ENCODE results near the gene BUB1B.

The BUB1B gene

GRCh38 chr15:40245666-40246450 lies 85.0 kb downstream of the BUB1B start:
- Histone ChIP-seq H3K9ac (ENCODE audit: low read length) (no peak overlapping the region), H4K20me1 (ENCODE audit: insufficient read depth, low read length) (no peaks in the 10 kb centered on the region), H3K27ac (ENCODE audit: low read length) (no peak overlapping the region), H3K9me3 (ENCODE audit: insufficient read depth, low read length) (no peaks in the 10 kb centered on the region), H3K36me3 (replicated peaks; ENCODE audit: low read depth, low read length) (no peaks in the 10 kb centered on the region), H3K4me2 (ENCODE audit: low read length) (no peak overlapping the region), H3K4me3 (ENCODE audit: low read length) (no peak overlapping the region), H3K4me1 (ENCODE audit: low read length) (no peaks in the 10 kb centered on the region), H2AFZ (ENCODE audit: low read depth, low read length) (no peak overlapping the region), H3K27me3 (ENCODE audit: low read depth, low read length) (no peaks in the 10 kb centered on the region), H3K79me2 (ENCODE audit: low read length) (no peaks in the 10 kb centered on the region)
- no peak for TF ChIP-seq EZH2phosphoT487 (IDR thresholded peaks at IDR 0.05; ENCODE audit: low read depth)
- TF ChIP-seq CTCF (IDR thresholded peaks at IDR 0.05; ENCODE audit: low read depth, low read length) = no peak

GRCh38 chr15:40246496-40247280 lies 85.8 kb downstream of the BUB1B start:
- no peak overlapping the region for H3K4me2 ChIP-seq (ENCODE audit: low read length)
- no peaks in the 10 kb centered on the region for H3K4me1 ChIP-seq (ENCODE audit: low read length)
- no peak overlapping the region for H3K4me3 ChIP-seq (ENCODE audit: low read length)
- no peaks in the 10 kb centered on the region for H3K9me3 ChIP-seq (ENCODE audit: insufficient read depth, low read length)
- H3K9ac ChIP-seq (ENCODE audit: low read length) = no peak overlapping the region
- TF ChIP-seq CTCF (IDR thresholded peaks at IDR 0.05; ENCODE audit: low read depth, low read length) (no peak), EZH2phosphoT487 (IDR thresholded peaks at IDR 0.05; ENCODE audit: low read depth) (no peak)
- H3K79me2 ChIP-seq (ENCODE audit: low read length) = no peaks in the 10 kb centered on the region
- peaks cover 1% of the 10 kb centered on the region; the same call in 1 of the 2 replicates for H3K27me3 ChIP-seq (ENCODE audit: low read depth, low read length)
- no peaks in the 10 kb centered on the region for H4K20me1 ChIP-seq (ENCODE audit: insufficient read depth, low read length)
- H2AFZ ChIP-seq (ENCODE audit: low read depth, low read length) = no peak overlapping the region
- no peak overlapping the region for H3K27ac ChIP-seq (ENCODE audit: low read length)
- no peaks in the 10 kb centered on the region for H3K36me3 ChIP-seq (replicated peaks; ENCODE audit: low read depth, low read length)

DNA sequence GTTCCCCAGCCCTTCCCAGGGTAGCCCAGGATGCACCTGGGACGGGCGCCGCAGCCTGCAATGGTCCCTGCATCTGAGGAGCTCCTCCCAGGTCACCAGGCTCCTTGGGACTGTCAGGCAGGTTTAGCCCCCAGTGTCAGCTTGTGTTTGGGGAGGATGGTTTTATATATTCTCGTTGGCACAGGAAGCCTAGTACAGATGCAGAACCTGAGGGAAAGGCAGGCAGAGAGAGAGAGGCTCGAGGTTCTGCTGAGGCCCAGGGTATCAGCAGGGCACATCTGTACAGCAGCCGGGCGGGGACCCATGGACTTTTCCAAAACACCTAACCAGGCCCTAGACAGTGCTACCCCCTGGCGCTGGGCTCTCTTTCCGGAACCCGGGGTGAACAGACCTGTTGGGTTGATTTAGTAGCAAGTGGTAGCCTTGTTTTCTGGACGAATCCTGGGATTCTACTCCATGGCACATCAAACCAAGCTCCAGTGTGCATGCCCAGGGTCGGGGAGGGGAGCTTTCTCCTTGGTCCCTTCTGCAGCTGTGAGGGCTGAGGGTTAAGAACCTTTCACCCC lies 86.6 kb downstream of the BUB1B start:
- TF ChIP-seq CTCF (IDR thresholded peaks at IDR 0.05; ENCODE audit: low read depth, low read length) (no peak), EZH2phosphoT487 (IDR thresholded peaks at IDR 0.05; ENCODE audit: low read depth) (no peak)
- Histone ChIP-seq H3K4me1 (ENCODE audit: low read length) (no peaks in the 10 kb centered on the region), H3K4me3 (ENCODE audit: low read length) (no peak overlapping the region), H3K36me3 (replicated peaks; ENCODE audit: low read depth, low read length) (no peaks in the 10 kb centered on the region), H3K9me3 (ENCODE audit: insufficient read depth, low read length) (no peaks in the 10 kb centered on the region), H3K4me2 (ENCODE audit: low read length) (no peak overlapping the region), H2AFZ (ENCODE audit: low read depth, low read length) (no peak overlapping the region), H3K79me2 (ENCODE audit: low read length) (no peaks in the 10 kb centered on the region), H3K27me3 (ENCODE audit: low read depth, low read length) (peaks cover 6% of the 10 kb centered on the region), H4K20me1 (ENCODE audit: insufficient read depth, low read length) (no peaks in the 10 kb centered on the region), H3K9ac (ENCODE audit: low read length) (no peak overlapping the region), H3K27ac (ENCODE audit: low read length) (no peak overlapping the region)
